Liver (tissue), 3 donors: ENCODE measurements around the gene TMTC1.

Experiments used
- CTCF ChIP-seq: fragments of 150-350 bp; IDR thresholded peaks from 2 replicates; pipeline ENCODE4 v1.5.1; 2017; ENCODE audit warnings: improper control_type of control experiment, low read depth, low read length; ENCODE audit not compliant: missing input control
- RAD21 ChIP-seq, 2 donors: IDR thresholded peaks; 2 replicates each; pipeline ENCODE4 v1.6.1; 2016; ENCODE audit warnings: antibody characterized with exemption in 2 of 2, mild to moderate bottlenecking in 2 of 2
- REST ChIP-seq: IDR thresholded peaks from 2 replicates; pipeline ENCODE4 v1.6.1; 2016; ENCODE audit warnings: antibody characterized with exemption, mild to moderate bottlenecking
- SP1 ChIP-seq: IDR thresholded peaks from 2 replicates; pipeline ENCODE4 v1.6.1; 2018; ENCODE audit warnings: antibody characterized with exemption, mild to moderate bottlenecking
- TF ChIP-seq, protein P1 (sequence below): IDR thresholded peaks from 2 replicates; pipeline ENCODE4 v1.6.1; 2016; ENCODE audit warnings: antibody characterized with exemption
- donor health status: healthy.
- donor health status: healthy.

- no peak for TF ChIP-seq CTCF
- TF ChIP-seq, protein P1, sequence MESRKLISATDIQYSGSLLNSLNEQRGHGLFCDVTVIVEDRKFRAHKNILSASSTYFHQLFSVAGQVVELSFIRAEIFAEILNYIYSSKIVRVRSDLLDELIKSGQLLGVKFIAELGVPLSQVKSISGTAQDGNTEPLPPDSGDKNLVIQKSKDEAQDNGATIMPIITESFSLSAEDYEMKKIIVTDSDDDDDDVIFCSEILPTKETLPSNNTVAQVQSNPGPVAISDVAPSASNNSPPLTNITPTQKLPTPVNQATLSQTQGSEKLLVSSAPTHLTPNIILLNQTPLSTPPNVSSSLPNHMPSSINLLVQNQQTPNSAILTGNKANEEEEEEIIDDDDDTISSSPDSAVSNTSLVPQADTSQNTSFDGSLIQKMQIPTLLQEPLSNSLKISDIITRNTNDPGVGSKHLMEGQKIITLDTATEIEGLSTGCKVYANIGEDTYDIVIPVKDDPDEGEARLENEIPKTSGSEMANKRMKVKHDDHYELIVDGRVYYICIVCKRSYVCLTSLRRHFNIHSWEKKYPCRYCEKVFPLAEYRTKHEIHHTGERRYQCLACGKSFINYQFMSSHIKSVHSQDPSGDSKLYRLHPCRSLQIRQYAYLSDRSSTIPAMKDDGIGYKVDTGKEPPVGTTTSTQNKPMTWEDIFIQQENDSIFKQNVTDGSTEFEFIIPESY = no peak
- TF ChIP-seq RAD21 (IDR thresholded peaks at IDR 0.05) = no peak
- no peak for TF ChIP-seq REST
- TF ChIP-seq SP1 = no peak
Observed at GRCh38 chr12:29773076-29773475, 10.7 kb downstream of the TMTC1 start.
